Measurements from ENCODE around the gene SEZ6L.

DNA sequence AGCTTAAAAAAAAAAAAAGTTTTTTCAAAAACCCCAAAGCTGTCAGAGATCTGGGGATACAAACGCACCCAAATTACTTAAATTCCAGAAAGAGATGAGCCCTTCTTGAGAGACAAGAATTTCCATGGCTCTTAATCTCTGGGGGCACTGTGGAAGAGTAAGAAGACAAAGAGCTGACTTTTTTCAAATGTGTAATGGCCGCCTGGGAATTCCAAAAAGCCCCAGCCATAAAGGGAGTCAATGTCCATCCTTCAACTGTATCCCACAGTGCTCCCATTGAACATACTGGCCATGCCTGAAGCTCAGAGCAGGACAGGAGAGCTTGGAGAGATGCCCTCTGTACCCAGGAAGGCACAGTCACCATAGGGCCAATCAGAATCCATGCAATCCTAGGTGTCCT, 222.4 kb downstream of the SEZ6L start:
- TF ChIP-seq, protein P1, sequence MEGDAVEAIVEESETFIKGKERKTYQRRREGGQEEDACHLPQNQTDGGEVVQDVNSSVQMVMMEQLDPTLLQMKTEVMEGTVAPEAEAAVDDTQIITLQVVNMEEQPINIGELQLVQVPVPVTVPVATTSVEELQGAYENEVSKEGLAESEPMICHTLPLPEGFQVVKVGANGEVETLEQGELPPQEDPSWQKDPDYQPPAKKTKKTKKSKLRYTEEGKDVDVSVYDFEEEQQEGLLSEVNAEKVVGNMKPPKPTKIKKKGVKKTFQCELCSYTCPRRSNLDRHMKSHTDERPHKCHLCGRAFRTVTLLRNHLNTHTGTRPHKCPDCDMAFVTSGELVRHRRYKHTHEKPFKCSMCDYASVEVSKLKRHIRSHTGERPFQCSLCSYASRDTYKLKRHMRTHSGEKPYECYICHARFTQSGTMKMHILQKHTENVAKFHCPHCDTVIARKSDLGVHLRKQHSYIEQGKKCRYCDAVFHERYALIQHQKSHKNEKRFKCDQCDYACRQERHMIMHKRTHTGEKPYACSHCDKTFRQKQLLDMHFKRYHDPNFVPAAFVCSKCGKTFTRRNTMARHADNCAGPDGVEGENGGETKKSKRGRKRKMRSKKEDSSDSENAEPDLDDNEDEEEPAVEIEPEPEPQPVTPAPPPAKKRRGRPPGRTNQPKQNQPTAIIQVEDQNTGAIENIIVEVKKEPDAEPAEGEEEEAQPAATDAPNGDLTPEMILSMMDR (IDR thresholded peaks at IDR 0.05; ENCODE audit: poor library complexity) = no peak
- no peak for TF ChIP-seq EZH2phosphoT487 (IDR thresholded peaks at IDR 0.05; ENCODE audit: low read depth, severe bottlenecking, unreplicated experiment)

Data from hepatocyte (in vitro differentiated cells).